ENCODE measurements around the gene SORCS3. TPM values are rescaled to one million over a fixed set of nuclear protein-coding genes. Genes with fewer than 3 reads are reported as not detected.

The SORCS3 gene
- total RNA-seq, 1 donor from 2014 or later = 0.26 TPM

DNA sequence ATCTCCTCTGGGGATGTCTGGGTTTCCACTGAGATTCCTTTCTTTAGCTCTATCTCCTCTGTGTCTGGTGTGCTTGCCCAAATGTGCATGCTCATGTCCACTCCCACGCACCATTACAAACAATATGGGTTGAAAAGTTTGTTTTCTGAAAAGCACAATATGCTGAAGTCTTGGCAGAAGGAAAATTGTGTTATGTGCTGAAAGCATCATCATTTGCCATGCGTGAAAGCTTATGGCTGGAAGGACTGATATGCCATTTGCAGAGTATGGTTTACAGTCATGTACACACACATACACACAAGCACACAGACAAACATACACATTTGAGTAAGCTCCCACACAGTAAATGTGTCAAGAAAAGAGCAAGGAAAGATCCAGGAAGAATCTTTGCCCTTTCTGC lies 231.6 kb downstream of the SORCS3 start:
- no peak for DNase-seq (ENCODE audit: low spot score)
- Mint-ChIP-seq H3K4me1 (peaks cover 5% of the 10 kb centered on the region), H3K27me3 (ENCODE audit: insufficient read depth, low read depth) (no peaks in the 10 kb centered on the region), H3K4me3 (no peak overlapping the region), H3K36me3 (no peaks in the 10 kb centered on the region), H3K9me3 (no peaks in the 10 kb centered on the region), H3K27ac (no peak overlapping the region)
- Histone ChIP-seq H3F3A (ENCODE audit: low read depth) (no peaks in the 10 kb centered on the region), H3K27ac (no peak overlapping the region), H3K9ac (no peak overlapping the region), H3K9me3 (ENCODE audit: low read depth) (no peaks in the 10 kb centered on the region), H3K79me2 (ENCODE audit: low read depth) (no peaks in the 10 kb centered on the region), H3K4me1 (no peaks in the 10 kb centered on the region), H3K27me3 (no peaks in the 10 kb centered on the region), H4K20me1 (ENCODE audit: low read depth) (no peaks in the 10 kb centered on the region), H3K4me3 (no peak overlapping the region), H3K36me3 (no peaks in the 10 kb centered on the region), H3K4me2 (no peak overlapping the region), H2AFZ (replicated peaks) (no peak overlapping the region)
- TF ChIP-seq, protein P1, sequence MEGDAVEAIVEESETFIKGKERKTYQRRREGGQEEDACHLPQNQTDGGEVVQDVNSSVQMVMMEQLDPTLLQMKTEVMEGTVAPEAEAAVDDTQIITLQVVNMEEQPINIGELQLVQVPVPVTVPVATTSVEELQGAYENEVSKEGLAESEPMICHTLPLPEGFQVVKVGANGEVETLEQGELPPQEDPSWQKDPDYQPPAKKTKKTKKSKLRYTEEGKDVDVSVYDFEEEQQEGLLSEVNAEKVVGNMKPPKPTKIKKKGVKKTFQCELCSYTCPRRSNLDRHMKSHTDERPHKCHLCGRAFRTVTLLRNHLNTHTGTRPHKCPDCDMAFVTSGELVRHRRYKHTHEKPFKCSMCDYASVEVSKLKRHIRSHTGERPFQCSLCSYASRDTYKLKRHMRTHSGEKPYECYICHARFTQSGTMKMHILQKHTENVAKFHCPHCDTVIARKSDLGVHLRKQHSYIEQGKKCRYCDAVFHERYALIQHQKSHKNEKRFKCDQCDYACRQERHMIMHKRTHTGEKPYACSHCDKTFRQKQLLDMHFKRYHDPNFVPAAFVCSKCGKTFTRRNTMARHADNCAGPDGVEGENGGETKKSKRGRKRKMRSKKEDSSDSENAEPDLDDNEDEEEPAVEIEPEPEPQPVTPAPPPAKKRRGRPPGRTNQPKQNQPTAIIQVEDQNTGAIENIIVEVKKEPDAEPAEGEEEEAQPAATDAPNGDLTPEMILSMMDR (IDR thresholded peaks at IDR 0.05) = no peak
- TF ChIP-seq EZH2 (IDR thresholded peaks at IDR 0.05) (no peak), EZH2phosphoT487 (IDR thresholded peaks at IDR 0.05) (no peak)

DNA sequence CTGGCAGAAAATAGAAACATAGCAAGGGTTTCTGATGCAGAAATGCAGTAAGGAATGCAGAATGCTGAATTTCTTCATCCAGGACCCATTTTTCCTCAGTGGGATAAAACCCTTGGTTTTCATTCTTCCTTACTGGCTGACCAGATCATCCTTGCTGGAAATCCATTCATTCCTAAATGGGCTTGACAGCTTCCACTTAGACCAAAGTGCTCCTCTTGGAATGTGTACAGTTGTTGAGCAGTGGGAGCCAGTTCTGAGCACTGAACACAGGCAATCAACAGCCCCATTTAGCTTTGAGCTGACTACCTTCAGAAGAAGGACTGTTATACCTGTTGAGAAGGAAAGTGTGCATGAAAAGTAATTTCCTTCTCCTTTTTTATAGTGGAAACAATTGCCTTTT lies 232.1 kb downstream of the SORCS3 start:
- Histone ChIP-seq H3K79me2 (ENCODE audit: low read depth) (no peaks in the 10 kb centered on the region), H3K36me3 (no peaks in the 10 kb centered on the region), H4K20me1 (ENCODE audit: low read depth) (no peaks in the 10 kb centered on the region), H3K4me3 (no peak overlapping the region), H3K9me3 (ENCODE audit: low read depth) (no peaks in the 10 kb centered on the region), H3K9ac (no peak overlapping the region), H2AFZ (replicated peaks) (no peak overlapping the region), H3F3A (ENCODE audit: low read depth) (no peaks in the 10 kb centered on the region), H3K27ac (no peak overlapping the region), H3K4me1 (no peaks in the 10 kb centered on the region), H3K27me3 (no peaks in the 10 kb centered on the region), H3K4me2 (no peak overlapping the region)
- Mint-ChIP-seq H3K9me3 (no peaks in the 10 kb centered on the region), H3K27me3 (ENCODE audit: insufficient read depth, low read depth) (no peaks in the 10 kb centered on the region), H3K36me3 (no peaks in the 10 kb centered on the region), H3K4me1 (peaks cover 2% of the 10 kb centered on the region), H3K4me3 (no peak overlapping the region), H3K27ac (no peak overlapping the region)
- DNase-seq (ENCODE audit: low spot score) = no peak
- no peak for TF ChIP-seq EZH2phosphoT487 (IDR thresholded peaks at IDR 0.05)
- TF ChIP-seq EZH2 (IDR thresholded peaks at IDR 0.05) = no peak
- TF ChIP-seq, protein P1 (IDR thresholded peaks at IDR 0.05) = no peak

DNA sequence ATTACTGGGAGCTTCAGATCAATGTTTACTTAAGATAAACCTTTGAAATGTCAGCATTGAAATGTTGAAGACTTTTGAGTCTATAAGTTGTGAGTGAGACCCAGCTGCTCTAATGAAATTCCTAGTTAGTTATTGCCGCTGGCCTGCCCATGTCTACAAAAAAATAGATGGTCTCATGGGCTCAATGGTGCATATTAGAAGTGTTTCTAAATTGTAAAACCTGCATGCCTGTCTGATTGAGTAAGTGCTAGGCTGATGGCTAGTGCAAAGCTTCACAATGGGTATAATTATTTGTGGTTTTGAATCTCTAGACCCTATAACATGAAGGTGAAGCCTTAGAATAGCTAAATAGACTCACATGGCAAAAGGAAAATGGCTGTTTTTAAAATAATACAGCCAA lies 234.5 kb downstream of the SORCS3 start:
- Histone ChIP-seq H3K9ac (no peak overlapping the region), H3K79me2 (ENCODE audit: low read depth) (no peaks in the 10 kb centered on the region), H3K4me3 (no peak overlapping the region), H3K27me3 (no peaks in the 10 kb centered on the region), H3F3A (ENCODE audit: low read depth) (no peaks in the 10 kb centered on the region), H3K36me3 (no peaks in the 10 kb centered on the region), H2AFZ (replicated peaks) (no peak overlapping the region), H3K4me2 (no peak overlapping the region), H3K4me1 (peaks cover 12% of the 10 kb centered on the region), H4K20me1 (ENCODE audit: low read depth) (no peaks in the 10 kb centered on the region), H3K27ac (no peak overlapping the region), H3K9me3 (ENCODE audit: low read depth) (no peaks in the 10 kb centered on the region)
- Mint-ChIP-seq H3K4me3 (no peak overlapping the region), H3K27ac (no peak overlapping the region), H3K27me3 (ENCODE audit: insufficient read depth, low read depth) (no peaks in the 10 kb centered on the region), H3K9me3 (no peaks in the 10 kb centered on the region), H3K4me1 (peaks cover 4% of the 10 kb centered on the region), H3K36me3 (no peaks in the 10 kb centered on the region)
- no peak for DNase-seq (ENCODE audit: low spot score)
- TF ChIP-seq EZH2 (IDR thresholded peaks at IDR 0.05) (no peak), EZH2phosphoT487 (IDR thresholded peaks at IDR 0.05) (no peak)
- TF ChIP-seq, protein P1 (IDR thresholded peaks at IDR 0.05) = no peak

Data from neural progenitor cell (in vitro differentiated cells).